Measurements from ENCODE around the gene ZNF576. TPM values are rescaled to one million over a fixed set of nuclear protein-coding genes. Genes with fewer than 3 reads are reported as not detected.

Gene ZNF576
- polyA plus RNA-seq, 1 experiment = 9.3 TPM

GRCh38 chr19:43612374-43612773 lies 16.0 kb downstream of the ZNF576 start:
- DNase-seq (ENCODE audit: low read depth, low spot score) = no peak
- ChIA-PET CTCF (no interaction called here), POLR2A (no interaction called here)
- H3K27me3 ChIP-seq (ENCODE audit: control insufficient read depth, insufficient read depth, low read length) = no peaks in the 10 kb centered on the region
- TF ChIP-seq CTCF (IDR thresholded peaks at IDR 0.05; ENCODE audit: low read depth, low read length) = no peak
- H3K9me3 ChIP-seq (ENCODE audit: control insufficient read depth, insufficient read depth, low read length) = no peaks in the 10 kb centered on the region
- H3K4me3 ChIP-seq (ENCODE audit: low read depth, low read length) = no peak overlapping the region
- no peak overlapping the region for H3K27ac ChIP-seq (ENCODE audit: low read depth, low read length)

DNA sequence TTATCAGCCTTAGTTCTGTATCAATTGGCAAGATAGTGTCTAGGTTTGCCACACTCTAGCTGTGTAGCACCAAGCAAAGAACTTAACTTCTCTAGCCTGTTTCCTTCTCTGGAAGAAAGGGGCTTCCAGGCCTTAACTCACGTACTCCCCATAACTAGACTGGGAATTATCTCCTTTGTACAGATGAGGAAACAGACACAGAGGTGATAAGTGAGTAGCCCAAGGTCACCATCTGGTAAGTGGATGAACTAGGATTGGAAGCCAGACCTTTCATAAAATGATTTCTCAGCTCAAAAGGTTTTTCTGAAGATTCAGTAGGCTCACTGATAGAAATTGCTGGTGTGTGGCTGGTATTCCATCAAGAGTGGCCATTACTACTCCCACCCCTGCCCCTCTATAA lies 19.9 kb downstream of the ZNF576 start:
- H3K27ac ChIP-seq (ENCODE audit: low read depth, low read length) = no peak overlapping the region
- TF ChIP-seq CTCF (IDR thresholded peaks at IDR 0.05; ENCODE audit: low read depth, low read length) = no peak
- H3K4me3 ChIP-seq (ENCODE audit: low read depth, low read length) = no peak overlapping the region
- H3K27me3 ChIP-seq (ENCODE audit: control insufficient read depth, insufficient read depth, low read length) = no peaks in the 10 kb centered on the region
- POLR2A ChIA-PET = no interaction called here
- CTCF ChIA-PET = no interaction called here
- no peak for DNase-seq (ENCODE audit: low read depth, low spot score)
- no peaks in the 10 kb centered on the region; the same call in 1 of the 2 replicates for H3K9me3 ChIP-seq (ENCODE audit: control insufficient read depth, insufficient read depth, low read length)

- Histone ChIP-seq H3K4me3 (ENCODE audit: low read depth, low read length) (no peak overlapping the region), H3K9me3 (ENCODE audit: control insufficient read depth, insufficient read depth, low read length) (no peaks in the 10 kb centered on the region; the same call in 1 of the 2 replicates), H3K27me3 (ENCODE audit: control insufficient read depth, insufficient read depth, low read length) (no peaks in the 10 kb centered on the region), H3K27ac (ENCODE audit: low read depth, low read length) (no peak overlapping the region)
- CTCF ChIA-PET = no interaction called here
- no peak for DNase-seq (ENCODE audit: low read depth, low spot score)
- POLR2A ChIA-PET = no interaction called here
- TF ChIP-seq CTCF (IDR thresholded peaks at IDR 0.05; ENCODE audit: low read depth, low read length) = no peak
Measured at GRCh38 chr19:43616954-43617353, 20.6 kb downstream of the ZNF576 start.

DNA sequence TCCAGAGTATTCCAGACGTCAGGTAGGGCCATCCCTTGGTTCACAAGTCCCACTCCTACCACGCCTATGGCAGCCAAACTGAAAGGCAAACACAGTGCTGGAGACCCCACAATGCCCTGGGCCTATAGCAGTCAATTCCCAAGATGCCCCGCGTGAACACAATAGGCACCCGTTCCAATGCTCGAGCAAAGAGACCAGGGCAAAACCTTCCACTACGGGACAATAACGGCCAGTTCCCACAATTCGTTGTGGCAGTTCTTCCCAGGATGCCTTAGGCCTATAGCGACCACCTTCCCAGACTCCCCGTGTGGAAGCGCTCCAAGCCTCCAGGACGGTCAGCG lies 22.5 kb downstream of the ZNF576 start:
- ChIA-PET POLR2A (no interaction called here), CTCF (no interaction called here)
- no peak for TF ChIP-seq CTCF (IDR thresholded peaks at IDR 0.05; ENCODE audit: low read depth, low read length)
- Histone ChIP-seq H3K27me3 (ENCODE audit: control insufficient read depth, insufficient read depth, low read length) (no peaks in the 10 kb centered on the region), H3K9me3 (ENCODE audit: control insufficient read depth, insufficient read depth, low read length) (no peaks in the 10 kb centered on the region; the same call in 1 of the 2 replicates), H3K27ac (ENCODE audit: low read depth, low read length) (peak overlapping the region; percentile 88), H3K4me3 (ENCODE audit: low read depth, low read length) (peak overlapping the region; percentile 91)
- no peak for DNase-seq (ENCODE audit: low read depth, low spot score)

- H3K9me3 ChIP-seq (ENCODE audit: control insufficient read depth, insufficient read depth, low read length) = no peaks in the 10 kb centered on the region; the same call in 1 of the 2 replicates
- no peaks in the 10 kb centered on the region for H3K27me3 ChIP-seq (ENCODE audit: control insufficient read depth, insufficient read depth, low read length)
- TF ChIP-seq CTCF (IDR thresholded peaks at IDR 0.05; ENCODE audit: low read depth, low read length) = no peak
- H3K27ac ChIP-seq (ENCODE audit: low read depth, low read length) = peak within 1 kb of the TSS; percentile 88
- peak within 1 kb of the TSS; percentile 91 for H3K4me3 ChIP-seq (ENCODE audit: low read depth, low read length)
- ChIA-PET CTCF (no interaction called here), POLR2A (interaction anchor here (0.6 kb wide), 1 partner anchor 26 kb away, joined by 12 read pairs; no protein-coding TSS in a partner anchor)
- peak; percentile 58 for DNase-seq (ENCODE audit: low read depth, low spot score)
Measured at GRCh38 chr19:43619262-43620060, 23.1 kb downstream of the ZNF576 start, which contains the start of gene ZNF428. ZNF428 (minus strand) TSS chr19:43619629; CDS start chr19:43614304, 5,325 bp downstream.
